Measurements from ENCODE around the gene PIK3C2B.

Gene PIK3C2B

DNA sequence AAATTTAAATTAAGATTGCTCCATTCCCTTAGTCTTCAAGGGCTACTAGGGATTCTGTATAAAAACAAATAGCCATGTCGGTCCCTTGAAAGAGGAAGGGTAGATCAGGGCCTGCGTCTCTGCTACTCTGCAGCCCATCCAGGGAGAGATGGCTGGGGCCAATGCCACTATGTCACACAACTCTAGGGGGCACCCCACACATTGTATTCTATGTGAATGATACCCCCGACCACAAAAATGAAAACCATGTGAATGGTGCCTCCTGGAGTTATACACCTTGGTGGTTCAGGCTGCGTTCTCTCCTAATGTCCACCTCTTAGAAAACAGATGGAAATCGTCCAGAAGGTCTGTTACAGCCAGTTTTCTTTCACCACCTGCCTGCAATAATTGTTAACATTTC is 18.0 kb downstream of the PIK3C2B start:
- no peak for DNase-seq (ENCODE audit: low read depth)
- no peak overlapping the region for H3K4me3 ChIP-seq (ENCODE audit: low read depth, low read length)
- TF ChIP-seq, protein P1, sequence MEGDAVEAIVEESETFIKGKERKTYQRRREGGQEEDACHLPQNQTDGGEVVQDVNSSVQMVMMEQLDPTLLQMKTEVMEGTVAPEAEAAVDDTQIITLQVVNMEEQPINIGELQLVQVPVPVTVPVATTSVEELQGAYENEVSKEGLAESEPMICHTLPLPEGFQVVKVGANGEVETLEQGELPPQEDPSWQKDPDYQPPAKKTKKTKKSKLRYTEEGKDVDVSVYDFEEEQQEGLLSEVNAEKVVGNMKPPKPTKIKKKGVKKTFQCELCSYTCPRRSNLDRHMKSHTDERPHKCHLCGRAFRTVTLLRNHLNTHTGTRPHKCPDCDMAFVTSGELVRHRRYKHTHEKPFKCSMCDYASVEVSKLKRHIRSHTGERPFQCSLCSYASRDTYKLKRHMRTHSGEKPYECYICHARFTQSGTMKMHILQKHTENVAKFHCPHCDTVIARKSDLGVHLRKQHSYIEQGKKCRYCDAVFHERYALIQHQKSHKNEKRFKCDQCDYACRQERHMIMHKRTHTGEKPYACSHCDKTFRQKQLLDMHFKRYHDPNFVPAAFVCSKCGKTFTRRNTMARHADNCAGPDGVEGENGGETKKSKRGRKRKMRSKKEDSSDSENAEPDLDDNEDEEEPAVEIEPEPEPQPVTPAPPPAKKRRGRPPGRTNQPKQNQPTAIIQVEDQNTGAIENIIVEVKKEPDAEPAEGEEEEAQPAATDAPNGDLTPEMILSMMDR (conservative IDR thresholded peaks at IDR 0.05; ENCODE audit: low read depth, low read length), result no peak

DNA sequence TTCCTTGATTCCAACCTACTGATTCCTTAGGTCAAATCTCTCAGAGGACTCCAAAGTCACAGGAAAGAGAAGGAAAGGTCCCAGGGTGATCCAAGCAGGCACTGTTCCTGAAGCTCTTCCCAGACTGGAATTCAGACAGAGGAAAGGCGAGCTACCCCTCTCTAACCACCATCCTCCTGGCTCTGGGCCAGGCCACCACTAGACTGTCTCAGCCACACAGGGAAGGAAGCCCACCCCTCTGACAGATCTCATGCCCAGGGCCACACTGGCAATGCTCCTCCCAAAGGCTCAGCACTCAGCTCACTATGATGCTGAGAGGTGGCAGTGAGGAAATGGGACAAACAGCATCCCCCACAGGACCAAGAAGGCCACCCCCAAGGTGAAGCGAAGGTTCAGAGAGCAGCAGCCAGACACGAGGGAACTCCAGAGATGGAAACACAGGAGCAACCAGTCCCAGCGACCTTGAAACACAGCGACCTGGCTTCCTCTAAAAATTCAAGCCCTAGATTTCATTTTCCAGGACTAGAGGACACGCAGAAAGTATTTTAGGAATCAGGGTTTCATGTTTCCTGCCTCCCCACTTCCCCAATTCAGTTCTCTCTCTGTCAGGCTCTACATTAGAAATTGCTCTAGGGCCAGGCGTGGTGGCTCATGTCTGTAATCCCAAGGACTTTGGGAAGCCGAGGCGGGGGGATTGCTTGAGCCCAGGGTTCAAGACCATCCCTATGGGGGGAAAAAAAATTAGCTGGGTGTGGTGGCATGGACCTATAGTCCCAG is 18.8 kb downstream of the PIK3C2B start:
- TF ChIP-seq, protein P1 (conservative IDR thresholded peaks at IDR 0.05; ENCODE audit: low read depth, low read length), result no peak
- H3K4me3 ChIP-seq (ENCODE audit: low read depth, low read length), result no peak overlapping the region
- DNase-seq (ENCODE audit: low read depth), result no peak

DNA sequence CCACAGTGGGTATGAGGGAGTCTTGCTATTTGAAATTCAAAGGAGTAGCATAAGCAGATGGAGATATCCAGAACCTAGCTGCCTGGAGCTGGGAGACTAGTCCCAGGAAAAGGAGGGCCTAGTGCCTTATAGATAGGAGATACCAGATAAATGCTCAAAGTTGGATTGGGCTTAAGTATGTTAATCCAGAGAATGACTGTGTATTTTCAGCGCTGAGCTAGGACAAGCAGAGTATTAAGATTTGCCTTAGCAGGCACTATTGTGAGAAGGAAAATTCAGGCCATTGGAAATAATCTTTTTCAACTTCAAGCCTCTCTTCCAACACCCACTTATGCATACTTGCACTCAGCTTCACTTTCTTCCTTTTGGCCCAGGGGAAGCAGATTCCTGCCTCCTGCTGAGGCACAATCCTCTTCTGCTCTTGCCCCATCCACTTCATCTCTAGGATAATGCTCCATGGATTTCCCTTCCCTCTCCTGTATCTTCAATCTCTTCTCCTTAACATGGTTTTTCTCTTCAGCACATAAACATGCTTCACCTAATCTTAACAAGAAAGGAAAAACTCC is 21.1 kb downstream of the PIK3C2B start:
- peak; percentile 16 for DNase-seq (ENCODE audit: low read depth)
- TF ChIP-seq, protein P1 (conservative IDR thresholded peaks at IDR 0.05; ENCODE audit: low read depth, low read length), result no peak
- no peak overlapping the region for H3K4me3 ChIP-seq (ENCODE audit: low read depth, low read length)

DNA sequence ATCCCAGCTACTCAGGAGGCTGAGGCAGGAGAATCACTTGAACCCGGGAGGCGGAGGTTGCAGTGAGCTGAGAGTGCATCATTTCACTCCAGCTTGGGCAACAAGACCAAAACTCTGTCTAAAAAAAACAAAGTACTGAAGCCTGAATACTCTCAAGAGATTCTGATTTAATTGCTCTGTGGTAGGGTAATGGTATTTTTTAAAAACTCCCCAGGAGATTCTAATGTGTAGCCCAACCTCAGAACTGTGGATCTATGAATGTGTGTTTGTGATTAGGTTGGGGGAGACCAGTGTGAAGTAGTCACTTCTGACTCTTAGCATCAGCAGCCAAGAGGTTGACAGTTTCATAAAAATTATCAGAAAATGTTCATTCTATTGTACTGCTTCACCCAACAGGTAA is 21.9 kb downstream of the PIK3C2B start:
- no peak overlapping the region for H3K4me3 ChIP-seq (ENCODE audit: low read depth, low read length)
- DNase-seq (ENCODE audit: low read depth), result no peak
- TF ChIP-seq, protein P1 (conservative IDR thresholded peaks at IDR 0.05; ENCODE audit: low read depth, low read length), result no peak

DNA sequence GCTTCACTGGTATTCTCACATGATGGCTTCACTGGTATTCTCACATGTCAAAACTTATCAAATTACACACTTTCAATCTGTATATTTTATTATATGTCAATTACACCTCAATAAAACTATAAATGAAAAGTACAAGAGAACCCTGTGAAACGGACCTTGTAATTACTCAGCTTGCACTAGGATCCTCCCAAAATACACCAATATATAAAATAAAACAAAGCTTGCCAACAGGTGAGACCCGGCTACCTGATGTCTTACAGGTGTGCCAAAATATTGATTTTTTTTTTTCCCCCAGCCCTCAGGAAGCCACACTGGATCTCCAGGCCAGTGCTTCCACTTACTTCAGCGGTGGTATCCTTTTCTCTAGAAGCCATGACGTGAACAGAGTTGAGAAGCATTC is 22.9 kb downstream of the PIK3C2B start:
- no peak for DNase-seq (ENCODE audit: low read depth)
- TF ChIP-seq, protein P1 (conservative IDR thresholded peaks at IDR 0.05; ENCODE audit: low read depth, low read length), result no peak
- no peak overlapping the region for H3K4me3 ChIP-seq (ENCODE audit: low read depth, low read length)

DNA sequence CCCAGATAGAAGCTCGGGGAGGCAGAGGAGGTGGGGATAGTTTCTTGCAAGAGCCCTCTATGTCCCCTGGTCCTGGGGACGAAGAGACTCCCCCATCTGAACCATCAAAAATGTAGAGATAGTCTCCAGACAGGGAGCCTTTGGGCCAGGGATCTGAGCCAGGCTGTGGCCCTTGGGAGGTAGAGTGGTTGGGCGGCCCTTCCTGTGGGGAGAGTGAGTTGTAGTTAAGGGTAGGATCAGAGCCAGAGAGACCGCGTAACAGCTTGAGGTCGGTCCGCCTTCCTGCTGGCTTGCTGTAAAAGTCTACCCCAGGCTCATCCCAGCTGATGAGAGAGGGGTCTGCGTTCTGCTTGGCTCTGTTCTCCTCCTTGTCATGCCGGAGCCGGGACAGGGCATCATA is 25.3 kb downstream of the PIK3C2B start:
- no peak for DNase-seq (ENCODE audit: low read depth)

More for the DNA sequence above, 25.3 kb downstream of the PIK3C2B start:
- H3K4me3 ChIP-seq (ENCODE audit: low read depth, low read length), result no peak overlapping the region
- TF ChIP-seq, protein P1 (conservative IDR thresholded peaks at IDR 0.05; ENCODE audit: low read depth, low read length), result no peak

Measured in choroid plexus epithelial cell (primary cell).